Bronchial epithelial cell (primary cell): ENCODE data around the gene CFAP45. TPM values are rescaled to one million over a fixed set of nuclear protein-coding genes. Genes with fewer than 3 reads are reported as not detected.
A peak's percentile ranks its signal among the peaks of the same experiment; 100 is the strongest.

Experiments
- DNase-seq: peaks from one replicate; pipeline ENCODE4 v3.0.0-alpha.2; 2010; ENCODE audit warnings: low read depth
- FAIRE-seq: peaks from 2 replicates; lab custom pipeline; 2011; peaks lifted over from hg19 to GRCh38; lab: Jason Lieb, UNC
- H3K27me3 ChIP-seq: 2 replicates; pipeline ENCODE4 v1.5.1; 2011; ENCODE audit warnings: low read length; ENCODE audit not compliant: control insufficient read depth, insufficient read depth
- H3K36me3 ChIP-seq: 2 replicates; pipeline ENCODE4 v1.5.1; 2011; ENCODE audit warnings: low read length; ENCODE audit not compliant: control insufficient read depth, insufficient read depth
- H3K4me3 ChIP-seq: 2 replicates; pipeline ENCODE4 v1.5.1; 2011; ENCODE audit warnings: mild to moderate bottlenecking, low read depth, low read length, control low read depth
- CTCF ChIP-seq: IDR thresholded peaks from 2 replicates; pipeline ENCODE4 v1.5.1; 2011; ENCODE audit warnings: mild to moderate bottlenecking, moderate library complexity, low read length, control low read depth, inconsistent platforms; ENCODE audit not compliant: insufficient read depth, severe bottlenecking
- total RNA-seq: library from RNA; depleted of rRNA; stranded (reverse); fragments of >200 nt; gene quantifications from 2 replicates; pipeline ENCODE4 v1.2.1, GENCODE V29; 2014

The CFAP45 gene
- total RNA-seq, 1 donor from 2014 or later, result 0.53 TPM

GRCh38 chr1:159872891-159873290, 27.1 kb downstream of the CFAP45 start:
- Histone ChIP-seq H3K4me3 (no peak overlapping the region), H3K27me3 (no peaks in the 10 kb centered on the region), H3K36me3 (no peaks in the 10 kb centered on the region)
- FAIRE-seq (no peak), DNase-seq (no peak)
- TF ChIP-seq CTCF, result no peak

GRCh38 chr1:159870704-159871103, 29.3 kb downstream of the CFAP45 start:
- no peak overlapping the region for H3K4me3 ChIP-seq
- FAIRE-seq (no peak), DNase-seq (no peak)
- no peaks in the 10 kb centered on the region for H3K36me3 ChIP-seq
- no peak for TF ChIP-seq CTCF
- H3K27me3 ChIP-seq, result no peaks in the 10 kb centered on the region

GRCh38 chr1:159869607-159870006, 30.4 kb downstream of the CFAP45 start:
- no peak overlapping the region for H3K4me3 ChIP-seq
- FAIRE-seq (no peak), DNase-seq (no peak)
- H3K27me3 ChIP-seq, result no peaks in the 10 kb centered on the region
- no peak for TF ChIP-seq CTCF
- no peaks in the 10 kb centered on the region for H3K36me3 ChIP-seq

GRCh38 chr1:159869173-159869572, 30.8 kb downstream of the CFAP45 start:
- DNase-seq (peak; percentile 91), FAIRE-seq (no peak)
- Histone ChIP-seq H3K36me3 (no peaks in the 10 kb centered on the region), H3K4me3 (no peak overlapping the region), H3K27me3 (no peaks in the 10 kb centered on the region)
- TF ChIP-seq CTCF, result no peak

GRCh38 chr1:159868766-159869165, 31.2 kb downstream of the CFAP45 start:
- no peak for TF ChIP-seq CTCF
- Histone ChIP-seq H3K36me3 (no peaks in the 10 kb centered on the region), H3K27me3 (no peaks in the 10 kb centered on the region), H3K4me3 (no peak overlapping the region)
- DNase-seq (no peak), FAIRE-seq (peak; percentile 13)

- FAIRE-seq (peak; percentile 93), DNase-seq (peak; percentile 86)
- no peak for TF ChIP-seq CTCF
- Histone ChIP-seq H3K4me3 (no peak overlapping the region), H3K36me3 (no peaks in the 10 kb centered on the region), H3K27me3 (no peaks in the 10 kb centered on the region)
These were observed 32.3 kb downstream of the CFAP45 start for GRCh38 chr1:159867664-159868026.
